Measurements from ENCODE around the gene RSPO3.

The RSPO3 gene

DNA sequence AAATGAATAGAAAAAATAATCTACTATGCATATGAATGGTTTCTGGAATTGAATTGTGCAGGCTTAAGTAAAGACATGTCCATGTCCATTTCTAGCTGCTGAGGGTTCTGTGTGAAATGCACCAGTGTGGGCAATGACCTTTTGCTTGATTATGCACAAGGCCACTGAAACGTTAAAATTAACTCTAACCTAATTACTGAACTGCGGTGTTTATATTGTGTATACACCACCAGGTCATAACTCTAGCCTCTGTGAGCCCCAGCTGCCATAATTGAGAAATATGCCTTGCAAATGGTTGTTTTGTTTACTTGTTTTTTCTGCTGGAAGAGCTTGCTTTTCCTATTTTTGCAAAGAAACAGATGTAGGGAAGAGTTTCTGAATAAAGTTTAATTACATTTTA, 46.1 kb downstream of the RSPO3 start:
- H3K36me3 ChIP-seq (ENCODE audit: insufficient read depth, low read length), result no peaks in the 10 kb centered on the region
- no peaks in the 10 kb centered on the region for H3K27me3 ChIP-seq (ENCODE audit: control insufficient read depth, insufficient read depth, low read length)
- H3K9ac ChIP-seq (ENCODE audit: low read depth, low read length), result no peak overlapping the region
- H3K9me3 ChIP-seq (replicated peaks; ENCODE audit: low read length), result no peaks in the 10 kb centered on the region
- no peak overlapping the region for H3K4me2 ChIP-seq (ENCODE audit: low read length)
- H3K4me3 ChIP-seq (ENCODE audit: low read length), result no peak overlapping the region
- H3K4me1 ChIP-seq (ENCODE audit: control insufficient read depth, insufficient read depth, low read length), result no peaks in the 10 kb centered on the region

DNA sequence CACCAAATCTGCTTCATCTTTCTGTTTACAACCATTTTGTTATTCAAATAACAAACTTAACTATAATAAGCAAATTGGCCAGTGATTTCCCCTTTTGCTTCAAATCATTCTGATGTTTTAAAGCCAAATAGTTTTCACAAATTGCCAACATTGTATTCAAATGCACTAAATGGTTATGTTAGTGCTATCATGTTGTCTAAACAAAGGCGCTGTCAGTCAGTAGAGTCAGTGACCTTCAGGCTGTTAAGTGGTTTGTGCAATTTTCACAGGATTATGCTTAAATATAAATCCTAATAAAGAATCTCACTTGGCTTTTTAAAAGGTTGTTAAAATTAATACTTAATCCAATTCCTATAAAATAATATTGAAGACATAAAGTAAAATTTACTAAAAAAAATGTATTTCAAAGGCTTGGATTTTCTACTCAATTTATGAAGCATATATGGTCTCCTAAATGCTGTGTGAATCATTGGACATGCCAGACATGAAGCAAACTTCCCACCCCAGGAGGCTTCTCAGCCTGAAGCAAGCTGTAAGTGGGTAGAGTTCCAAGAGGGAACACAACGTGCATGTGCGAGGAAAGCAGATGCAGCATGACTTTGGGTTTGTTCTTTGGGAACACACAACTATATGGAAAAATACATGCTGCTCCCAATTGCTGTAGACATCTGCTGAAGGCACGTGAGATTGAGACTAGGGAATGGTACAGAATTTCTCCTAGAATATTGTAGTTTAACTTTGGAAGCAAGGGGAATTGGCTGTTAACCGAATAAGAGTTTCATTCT, 54.9 kb downstream of the RSPO3 start:
- no peak overlapping the region for H3K4me3 ChIP-seq (ENCODE audit: low read length)
- no peaks in the 10 kb centered on the region for H3K27me3 ChIP-seq (ENCODE audit: control insufficient read depth, insufficient read depth, low read length)
- no peaks in the 10 kb centered on the region for H3K9me3 ChIP-seq (replicated peaks; ENCODE audit: low read length)
- H3K4me1 ChIP-seq (ENCODE audit: control insufficient read depth, insufficient read depth, low read length), result peaks cover 21% of the 10 kb centered on the region
- H3K36me3 ChIP-seq (ENCODE audit: insufficient read depth, low read length), result no peaks in the 10 kb centered on the region
- no peak overlapping the region for H3K4me2 ChIP-seq (ENCODE audit: low read length)
- H3K9ac ChIP-seq (ENCODE audit: low read depth, low read length), result no peak overlapping the region

DNA sequence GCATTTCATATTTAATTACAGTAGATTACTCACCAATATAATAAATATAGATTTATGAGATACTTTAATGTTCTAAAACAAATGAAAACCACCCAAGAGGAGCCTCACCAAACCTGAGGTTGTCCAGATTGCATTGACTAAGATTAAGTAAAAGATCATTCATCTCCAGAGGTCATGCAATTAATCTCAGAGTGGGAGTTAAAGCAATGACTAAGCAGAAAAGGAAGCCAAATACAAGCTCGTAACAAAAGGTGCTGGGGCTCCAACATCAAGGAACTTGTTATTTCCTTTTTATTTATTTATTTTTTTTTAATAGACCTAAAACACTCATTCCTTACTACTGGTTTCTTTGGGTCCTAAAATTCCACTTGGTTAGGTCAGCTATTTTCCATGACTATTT, 57.7 kb downstream of the RSPO3 start:
- H3K4me3 ChIP-seq (ENCODE audit: low read length), result no peak overlapping the region
- no peaks in the 10 kb centered on the region for H3K9me3 ChIP-seq (replicated peaks; ENCODE audit: low read length)
- peak overlapping the region; percentile 9 for H3K4me2 ChIP-seq (ENCODE audit: low read length)
- H3K36me3 ChIP-seq (ENCODE audit: insufficient read depth, low read length), result no peaks in the 10 kb centered on the region
- H3K4me1 ChIP-seq (ENCODE audit: control insufficient read depth, insufficient read depth, low read length), result peaks cover 27% of the 10 kb centered on the region
- no peak overlapping the region for H3K9ac ChIP-seq (ENCODE audit: low read depth, low read length)
- no peaks in the 10 kb centered on the region for H3K27me3 ChIP-seq (ENCODE audit: control insufficient read depth, insufficient read depth, low read length)

DNA sequence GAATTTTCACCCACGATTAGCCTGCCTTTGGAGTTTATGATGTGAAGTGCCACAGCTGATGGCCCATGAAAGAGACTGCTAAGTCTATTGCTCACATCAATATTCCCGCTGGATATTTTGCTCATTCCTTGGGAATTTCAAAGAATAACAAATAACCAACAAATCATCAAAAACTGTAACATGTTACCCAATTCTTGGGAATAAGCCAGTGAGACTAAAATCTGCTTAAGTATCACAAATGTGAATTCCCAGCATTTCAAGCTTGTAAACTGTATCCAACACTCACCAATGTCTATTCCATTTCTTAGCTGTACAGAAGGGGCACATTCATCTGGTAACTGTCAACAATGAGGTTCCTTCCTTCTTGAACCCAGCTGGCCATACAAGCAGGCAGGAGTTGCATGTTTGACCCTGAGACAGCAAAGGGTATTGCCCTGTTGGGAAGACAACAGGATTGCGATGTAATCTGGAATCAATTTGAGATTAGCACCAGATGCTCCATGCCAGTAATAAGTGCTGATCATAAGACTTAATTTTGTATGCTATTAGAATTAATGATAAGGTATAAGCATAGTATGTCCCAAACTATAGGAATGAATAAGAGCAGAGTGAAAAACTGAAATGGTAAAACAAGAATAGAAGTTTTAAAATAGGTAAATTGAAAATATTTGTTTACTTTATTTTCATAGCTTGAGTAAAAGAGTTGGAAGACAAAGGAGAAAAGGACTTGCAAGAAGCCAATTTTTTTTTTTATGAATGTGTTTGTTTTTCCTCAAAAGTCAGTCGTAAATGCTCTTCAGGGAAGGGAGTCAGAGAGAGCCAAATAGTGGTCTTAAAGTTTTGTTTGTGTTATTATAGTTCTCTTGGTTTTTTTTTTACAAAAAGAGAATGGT, 58.8 kb downstream of the RSPO3 start:
- Histone ChIP-seq H3K9ac (ENCODE audit: low read depth, low read length) (no peak overlapping the region), H3K4me1 (ENCODE audit: control insufficient read depth, insufficient read depth, low read length) (peaks cover 27% of the 10 kb centered on the region), H3K27me3 (ENCODE audit: control insufficient read depth, insufficient read depth, low read length) (no peaks in the 10 kb centered on the region), H3K4me2 (ENCODE audit: low read length) (peak overlapping the region; percentile 9), H3K9me3 (replicated peaks; ENCODE audit: low read length) (no peaks in the 10 kb centered on the region), H3K4me3 (ENCODE audit: low read length) (no peak overlapping the region), H3K36me3 (ENCODE audit: insufficient read depth, low read length) (no peaks in the 10 kb centered on the region)

DNA sequence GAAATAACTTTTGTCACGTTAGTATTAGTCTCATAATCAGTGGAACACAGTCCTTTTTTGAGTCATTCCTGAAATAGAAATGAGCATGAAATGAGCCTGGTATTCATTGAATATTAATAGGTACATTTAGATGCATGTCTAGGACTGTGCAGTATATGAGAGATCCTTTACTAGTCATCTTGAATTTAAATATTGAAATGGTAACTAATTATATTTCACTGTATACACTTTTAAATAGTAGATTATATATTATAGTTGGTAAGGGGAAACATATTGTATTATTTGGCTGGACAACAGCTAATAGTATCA, 59.4 kb downstream of the RSPO3 start:
- Histone ChIP-seq H3K27me3 (ENCODE audit: control insufficient read depth, insufficient read depth, low read length) (no peaks in the 10 kb centered on the region), H3K9me3 (replicated peaks; ENCODE audit: low read length) (no peaks in the 10 kb centered on the region), H3K9ac (ENCODE audit: low read depth, low read length) (no peak overlapping the region), H3K4me2 (ENCODE audit: low read length) (no peak overlapping the region), H3K4me3 (ENCODE audit: low read length) (no peak overlapping the region), H3K36me3 (ENCODE audit: insufficient read depth, low read length) (no peaks in the 10 kb centered on the region), H3K4me1 (ENCODE audit: control insufficient read depth, insufficient read depth, low read length) (peaks cover 27% of the 10 kb centered on the region)

DNA sequence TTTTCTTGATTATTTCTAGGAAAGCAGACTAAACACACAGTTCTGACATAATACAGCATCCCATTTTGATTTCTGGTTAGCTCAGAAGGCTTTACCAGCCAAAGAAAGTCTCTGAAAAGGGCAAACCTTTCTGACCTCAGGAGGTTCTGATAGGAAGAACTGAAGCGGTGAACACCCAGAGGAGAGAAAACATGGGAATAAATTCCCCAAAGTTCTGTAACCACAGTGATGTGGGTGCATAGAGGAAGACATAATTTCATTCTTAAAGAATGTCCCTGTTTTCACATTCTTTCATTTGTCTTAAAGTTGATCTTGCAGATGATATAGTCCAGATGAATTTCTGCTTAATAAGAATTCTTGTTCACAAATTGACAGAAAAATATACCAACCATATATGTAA, 60.3 kb downstream of the RSPO3 start:
- Histone ChIP-seq H3K4me1 (ENCODE audit: control insufficient read depth, insufficient read depth, low read length) (peaks cover 27% of the 10 kb centered on the region), H3K36me3 (ENCODE audit: insufficient read depth, low read length) (no peaks in the 10 kb centered on the region)

DNA sequence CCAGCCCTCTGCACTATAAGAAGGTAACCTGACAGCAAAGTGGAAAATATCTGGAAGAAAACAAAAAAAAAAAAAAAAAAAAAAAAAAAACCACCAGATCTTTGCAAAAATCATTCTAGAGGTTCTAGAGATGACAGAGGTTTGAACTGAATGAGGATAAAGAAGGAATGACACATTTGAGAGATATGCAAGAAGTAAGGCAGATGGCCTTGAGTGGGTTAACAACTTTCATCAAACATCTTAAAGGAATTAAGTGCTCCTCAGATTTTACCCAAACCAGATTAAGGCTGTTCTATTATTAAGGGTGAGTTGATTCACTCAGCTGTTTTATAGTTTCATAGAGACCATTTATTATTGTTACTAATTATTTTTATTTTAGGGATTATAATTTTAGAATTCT, 62.0 kb downstream of the RSPO3 start:
- no peaks in the 10 kb centered on the region for H3K27me3 ChIP-seq (ENCODE audit: control insufficient read depth, insufficient read depth, low read length)
- H3K4me2 ChIP-seq (ENCODE audit: low read length), result no peak overlapping the region
- H3K4me3 ChIP-seq (ENCODE audit: low read length), result no peak overlapping the region
- H3K9me3 ChIP-seq (replicated peaks; ENCODE audit: low read length), result no peaks in the 10 kb centered on the region
- H3K4me1 ChIP-seq (ENCODE audit: control insufficient read depth, insufficient read depth, low read length), result peaks cover 27% of the 10 kb centered on the region
- H3K36me3 ChIP-seq (ENCODE audit: insufficient read depth, low read length), result no peaks in the 10 kb centered on the region
- H3K9ac ChIP-seq (ENCODE audit: low read depth, low read length), result no peak overlapping the region

More for the DNA sequence above, 60.3 kb downstream of the RSPO3 start:
- no peaks in the 10 kb centered on the region for H3K27me3 ChIP-seq (ENCODE audit: control insufficient read depth, insufficient read depth, low read length)
- no peak overlapping the region for H3K4me3 ChIP-seq (ENCODE audit: low read length)
- no peak overlapping the region for H3K9ac ChIP-seq (ENCODE audit: low read depth, low read length)
- H3K4me2 ChIP-seq (ENCODE audit: low read length), result no peak overlapping the region
- H3K9me3 ChIP-seq (replicated peaks; ENCODE audit: low read length), result no peaks in the 10 kb centered on the region

DNA sequence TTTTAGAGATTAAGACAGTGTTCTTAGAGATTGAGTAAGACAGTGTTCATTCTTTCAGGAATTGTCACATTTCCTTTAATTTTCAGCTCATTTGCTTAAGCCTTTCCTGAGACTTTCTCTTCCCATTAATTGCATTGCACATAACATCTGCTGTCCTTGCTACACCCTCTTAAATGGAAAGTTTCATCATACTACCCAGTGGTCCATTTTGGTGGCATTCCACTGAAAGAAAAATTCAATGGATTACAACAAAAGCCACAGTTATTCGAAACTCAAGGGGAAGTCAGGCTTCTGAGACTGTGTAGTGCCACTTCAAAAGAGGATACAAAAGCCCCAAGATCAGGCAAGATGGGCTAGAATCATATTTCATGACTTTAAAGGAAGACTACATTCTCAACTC, 64.0 kb downstream of the RSPO3 start:
- no peaks in the 10 kb centered on the region for H3K36me3 ChIP-seq (ENCODE audit: insufficient read depth, low read length)
- H3K4me1 ChIP-seq (ENCODE audit: control insufficient read depth, insufficient read depth, low read length), result peaks cover 6% of the 10 kb centered on the region
- no peaks in the 10 kb centered on the region for H3K9me3 ChIP-seq (replicated peaks; ENCODE audit: low read length)
- no peak overlapping the region for H3K4me3 ChIP-seq (ENCODE audit: low read length)
- H3K9ac ChIP-seq (ENCODE audit: low read depth, low read length), result no peak overlapping the region
- no peaks in the 10 kb centered on the region for H3K27me3 ChIP-seq (ENCODE audit: control insufficient read depth, insufficient read depth, low read length)
- no peak overlapping the region for H3K4me2 ChIP-seq (ENCODE audit: low read length)

DNA sequence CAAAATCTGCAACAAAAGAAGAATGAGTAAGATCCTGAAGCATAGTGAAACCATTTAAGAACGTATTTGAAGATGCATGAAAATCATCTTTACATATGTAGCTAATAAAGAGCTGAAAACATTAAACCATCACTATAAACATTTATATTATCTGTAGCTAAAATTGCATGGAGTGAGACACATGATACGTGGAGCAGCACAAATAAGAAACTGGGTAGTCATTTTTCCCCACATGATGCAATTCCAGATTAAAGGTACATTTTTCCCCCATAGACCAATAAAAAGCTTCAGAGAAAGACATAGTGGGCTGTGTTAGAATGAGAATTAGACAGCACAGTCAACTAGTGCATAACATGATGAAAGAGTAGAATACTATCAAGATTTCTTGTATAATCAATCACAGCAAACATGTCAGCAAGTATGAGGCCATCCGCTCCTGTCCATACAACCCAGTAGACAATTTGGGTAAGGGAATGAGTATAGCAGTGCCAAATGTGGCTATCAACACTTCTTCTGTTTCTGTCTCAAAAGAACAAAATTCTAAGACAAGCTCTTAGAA, 67.0 kb downstream of the RSPO3 start:
- Histone ChIP-seq H3K4me2 (ENCODE audit: low read length) (no peak overlapping the region), H3K4me1 (ENCODE audit: control insufficient read depth, insufficient read depth, low read length) (peaks cover 3% of the 10 kb centered on the region), H3K27me3 (ENCODE audit: control insufficient read depth, insufficient read depth, low read length) (no peaks in the 10 kb centered on the region), H3K36me3 (ENCODE audit: insufficient read depth, low read length) (no peaks in the 10 kb centered on the region), H3K9me3 (replicated peaks; ENCODE audit: low read length) (no peaks in the 10 kb centered on the region), H3K9ac (ENCODE audit: low read depth, low read length) (no peak overlapping the region), H3K4me3 (ENCODE audit: low read length) (no peak overlapping the region)

DNA sequence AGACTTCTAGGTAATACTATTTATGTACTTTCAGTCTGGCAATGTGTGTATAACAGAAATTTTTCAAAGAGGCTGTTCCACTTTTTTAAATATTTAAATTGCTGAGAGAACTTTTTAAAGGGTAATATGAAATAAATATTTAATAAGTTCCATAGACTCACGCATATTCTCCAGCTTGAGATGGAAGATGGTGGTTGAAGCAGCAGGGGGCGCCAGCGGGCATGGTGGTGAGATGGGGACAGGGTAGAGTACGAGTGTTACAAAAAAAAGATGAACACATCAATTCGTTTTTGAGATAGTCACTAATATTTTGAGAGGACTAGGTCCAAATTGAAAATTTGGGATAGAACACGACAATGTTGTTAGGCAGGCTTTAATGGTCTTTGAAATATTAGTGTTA, 68.4 kb downstream of the RSPO3 start:
- no peak overlapping the region for H3K4me3 ChIP-seq (ENCODE audit: low read length)
- no peaks in the 10 kb centered on the region for H3K27me3 ChIP-seq (ENCODE audit: control insufficient read depth, insufficient read depth, low read length)
- H3K4me2 ChIP-seq (ENCODE audit: low read length), result no peak overlapping the region
- no peaks in the 10 kb centered on the region for H3K9me3 ChIP-seq (replicated peaks; ENCODE audit: low read length)
- H3K9ac ChIP-seq (ENCODE audit: low read depth, low read length), result no peak overlapping the region
- H3K36me3 ChIP-seq (ENCODE audit: insufficient read depth, low read length), result no peaks in the 10 kb centered on the region
- H3K4me1 ChIP-seq (ENCODE audit: control insufficient read depth, insufficient read depth, low read length), result peaks cover 10% of the 10 kb centered on the region

DNA sequence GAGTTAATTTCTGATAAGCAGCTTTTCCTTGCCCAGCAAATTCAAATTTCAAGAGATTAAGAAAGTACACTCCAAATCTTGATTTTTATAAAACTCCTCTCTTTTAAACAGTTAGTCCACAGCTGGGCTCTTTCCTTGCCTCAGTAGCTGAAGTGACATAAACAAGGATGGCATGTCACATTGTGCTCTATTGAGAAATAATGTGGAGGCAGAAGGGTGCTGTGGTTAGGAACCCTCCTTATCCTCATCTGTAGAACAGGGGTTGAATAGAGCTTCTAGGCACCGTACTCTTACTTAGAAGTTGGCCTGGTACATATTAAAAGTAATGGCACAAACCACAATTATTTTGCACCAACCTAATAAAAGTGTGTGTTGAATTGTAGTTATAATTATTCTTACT, 70.3 kb downstream of the RSPO3 start:
- Histone ChIP-seq H3K9ac (ENCODE audit: low read depth, low read length) (no peak overlapping the region), H3K36me3 (ENCODE audit: insufficient read depth, low read length) (no peaks in the 10 kb centered on the region), H3K9me3 (replicated peaks; ENCODE audit: low read length) (no peaks in the 10 kb centered on the region), H3K4me2 (ENCODE audit: low read length) (no peak overlapping the region), H3K27me3 (ENCODE audit: control insufficient read depth, insufficient read depth, low read length) (no peaks in the 10 kb centered on the region), H3K4me3 (ENCODE audit: low read length) (no peak overlapping the region), H3K4me1 (ENCODE audit: control insufficient read depth, insufficient read depth, low read length) (peaks cover 24% of the 10 kb centered on the region)

Measured in skeletal muscle satellite cell (primary cell).